Mesenteric fat pad (tissue), 1 donor: ENCODE data around the gene RPP38. TPM values are rescaled to one million over a fixed set of nuclear protein-coding genes. Genes with fewer than 3 reads are reported as not detected.

Experiments used
- DNase-seq: peaks from one replicate; pipeline ENCODE4 v3.0.0-alpha.2; 2020; ENCODE audit warnings: low spot score
- total RNA-seq: library from RNA; stranded (reverse); fragmentation: NEBNext Ultra II Directional; extraction: Animal tissue kit (Norgen Biotek cat#: 25700); gene quantifications from one replicate; pipeline ENCODE4 v1.2.1, GENCODE V29; 2021
- donor health status: DM: yes; HTN: yes; CAD: no.

RPP38 gene
- total RNA-seq, 1 donor from 2014 or later: 7.7 TPM

- no peak for DNase-seq
Measured at GRCh38 chr10:15149042-15149771, 52.1 kb downstream of the RPP38 start.

- DNase-seq: no peak
Measured at GRCh38 chr10:15150563-15150962, 53.4 kb downstream of the RPP38 start.

- no peak for DNase-seq
Measured at GRCh38 chr10:15152556-15152955, 55.4 kb downstream of the RPP38 start.

Other genes starting within 250 kb of the RPP38 start
- gene SUV39H2, start 218.5 kb upstream of the RPP38 start, total RNA-seq: 8.6 TPM
- gene DCLRE1C, start 143.3 kb upstream of the RPP38 start, total RNA-seq: 7.0 TPM
- gene MEIG1, start 138.0 kb upstream of the RPP38 start, total RNA-seq: not detected
- 2.0 TPM for gene OLAH, start 53.4 kb upstream of the RPP38 start, total RNA-seq
- gene ACBD7, start 8.6 kb upstream of the RPP38 start, total RNA-seq: 1.1 TPM
- 127 TPM for gene NMT2, start 71.3 kb downstream of the RPP38 start, total RNA-seq